Effector memory CD8-positive, alpha-beta T cell (primary cell): Measurements from ENCODE around the gene C3orf70.

Source experiments
- ATAC-seq: fragments of 150-1000 bp; cut with Tn5 transposase; replicated peaks from 2 replicates; pipeline ENCODE4 v1.10.0; 2021; ENCODE audit warnings: mild to moderate bottlenecking, moderate library complexity
- DNase-seq, 3 experiments: peaks; one replicate each; pipeline ENCODE4 v3.0.0; 2021
- H3K27ac Mint-ChIP-seq, 2 donors: one replicate each; pipeline ENCODE4 v1.8.0; 2022; ENCODE audit warnings: mild to moderate bottlenecking in 2 of 2, mixed read lengths in 2 of 2, moderate library complexity in 2 of 2
- H3K27me3 Mint-ChIP-seq, 2 donors: one replicate each; pipeline ENCODE4 v1.8.0; 2022; ENCODE audit warnings: mixed read lengths in 2 of 2
- H3K36me3 Mint-ChIP-seq: one replicate; pipeline ENCODE4 v1.8.0; 2022; ENCODE audit warnings: mild to moderate bottlenecking, moderate library complexity, mixed read lengths; ENCODE audit not compliant: insufficient read depth
- H3K4me1 Mint-ChIP-seq, 2 donors: one replicate each; pipeline ENCODE4 v1.8.0; 2022; ENCODE audit warnings: low read depth in 2 of 2, mixed read lengths in 2 of 2
- H3K4me3 Mint-ChIP-seq, 2 donors: one replicate each; pipeline ENCODE4 v1.8.0; 2022; ENCODE audit warnings: mild to moderate bottlenecking in 2 of 2, mixed read lengths in 2 of 2, moderate library complexity in 2 of 2
- H3K9me3 Mint-ChIP-seq, 2 donors: one replicate each; pipeline ENCODE4 v1.8.0; 2022; ENCODE audit warnings: mixed read lengths in 2 of 2
- total RNA-seq, 9 experiments: gene quantifications; one replicate each; lab custom pipeline; 2026; lab: John Stamatoyannopoulos, UW

The C3orf70 gene
- 0 to 0.42 (median 0) reads per million in 9 experiments for total RNA-seq

DNA sequence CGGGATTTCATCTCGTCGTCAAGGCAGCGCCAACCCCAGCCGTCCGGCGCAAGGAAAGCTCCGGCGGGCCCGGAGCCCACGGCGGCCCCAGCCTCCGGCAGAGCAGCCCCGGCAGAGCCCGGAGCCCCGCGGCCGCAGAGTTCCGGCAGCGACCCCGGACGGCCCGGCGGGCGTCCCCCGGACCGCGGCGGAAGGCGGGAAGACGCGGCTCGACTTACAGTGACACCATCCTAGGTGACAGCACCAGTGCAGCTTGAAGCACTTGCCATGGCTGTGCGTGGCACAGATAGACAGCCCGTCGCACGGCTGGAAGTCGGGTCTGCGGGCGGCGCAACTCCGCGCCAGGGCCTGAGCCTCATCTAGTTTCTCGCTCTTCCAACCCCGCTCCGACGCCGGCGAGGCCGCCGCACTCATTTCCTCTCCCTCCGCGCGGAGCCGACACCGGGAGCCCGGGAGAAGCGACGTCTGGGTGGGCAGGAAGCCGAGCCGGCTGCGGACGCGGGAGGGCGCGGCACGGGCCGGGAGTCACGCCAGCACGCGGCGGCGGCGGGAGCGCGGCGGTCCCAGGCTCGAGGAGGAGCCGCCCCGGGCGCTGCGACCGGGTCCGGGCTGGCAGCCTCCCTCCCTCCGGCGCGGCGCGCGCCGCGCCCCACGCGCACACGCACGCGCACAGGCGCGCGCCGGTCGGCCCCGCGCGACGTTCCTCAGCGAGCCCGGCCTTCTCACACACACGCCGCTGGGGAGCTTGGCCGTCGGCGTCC lies at the start of gene C3orf70:
TSS of gene C3orf70 (minus strand) at position 651 of the 761 bp plus-strand sequence. CDS start at position 414, 237 bp downstream.
- peaks cover 31% of the 10 kb centered on the region in 2 donors for H3K27me3 Mint-ChIP-seq
- peak; percentile 51 for ATAC-seq
- peak within 1 kb of the TSS; percentile 68 to 81 for H3K4me3 Mint-ChIP-seq
- H3K9me3 Mint-ChIP-seq = no peaks in the 10 kb centered on the region
- H3K27ac Mint-ChIP-seq = no peak within 1 kb of the TSS
- no peak for DNase-seq
- H3K4me1 Mint-ChIP-seq = peaks cover 4 to 5% of the 10 kb centered on the region in 2 donors
- no peaks in the 10 kb centered on the region for H3K36me3 Mint-ChIP-seq

- no peak overlapping the region for H3K27ac Mint-ChIP-seq
- no peak for DNase-seq
- H3K4me3 Mint-ChIP-seq = no peak overlapping the region
- no peaks in the 10 kb centered on the region for H3K4me1 Mint-ChIP-seq
- no peaks in the 10 kb centered on the region for H3K27me3 Mint-ChIP-seq
- H3K9me3 Mint-ChIP-seq = no peaks in the 10 kb centered on the region
- ATAC-seq = no peak
- no peaks in the 10 kb centered on the region for H3K36me3 Mint-ChIP-seq
These were observed 47.8 kb upstream of the C3orf70 start for GRCh38 chr3:185200639-185201038.

DNA sequence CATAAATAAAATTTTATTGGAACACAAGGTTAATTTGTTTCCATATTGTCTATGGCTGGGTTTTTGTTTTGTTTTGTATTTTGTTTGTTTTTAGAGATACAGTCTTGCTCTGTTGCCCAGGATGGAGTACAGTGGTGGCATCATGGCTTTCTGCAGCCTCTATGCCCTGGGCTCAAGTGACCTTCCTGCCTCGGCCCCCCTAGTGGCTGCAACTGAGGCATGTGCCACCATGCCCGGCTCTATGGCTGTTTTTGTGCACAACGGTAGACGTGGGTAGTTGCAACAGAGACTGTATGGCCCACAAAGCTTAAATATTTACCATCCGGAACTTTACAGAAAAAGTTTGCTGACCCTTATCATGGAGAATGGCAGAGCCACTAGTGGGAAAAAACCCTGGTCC lies 46.8 kb upstream of the C3orf70 start:
- no peaks in the 10 kb centered on the region for H3K27me3 Mint-ChIP-seq
- H3K27ac Mint-ChIP-seq = no peak overlapping the region
- H3K4me1 Mint-ChIP-seq = no peaks in the 10 kb centered on the region

GRCh38 chr3:185199206-185199605 lies 46.3 kb upstream of the C3orf70 start:
- no peaks in the 10 kb centered on the region for H3K9me3 Mint-ChIP-seq
- no peak overlapping the region for H3K27ac Mint-ChIP-seq
- ATAC-seq (no peak), DNase-seq (no peak)
- H3K4me1 Mint-ChIP-seq = no peaks in the 10 kb centered on the region
- H3K27me3 Mint-ChIP-seq = no peaks in the 10 kb centered on the region
- no peaks in the 10 kb centered on the region for H3K36me3 Mint-ChIP-seq
- no peak overlapping the region for H3K4me3 Mint-ChIP-seq

More for the DNA sequence above, 46.8 kb upstream of the C3orf70 start:
- DNase-seq (no peak), ATAC-seq (no peak)
- H3K9me3 Mint-ChIP-seq = no peaks in the 10 kb centered on the region
- H3K36me3 Mint-ChIP-seq = no peaks in the 10 kb centered on the region
- H3K4me3 Mint-ChIP-seq = no peak overlapping the region

DNA sequence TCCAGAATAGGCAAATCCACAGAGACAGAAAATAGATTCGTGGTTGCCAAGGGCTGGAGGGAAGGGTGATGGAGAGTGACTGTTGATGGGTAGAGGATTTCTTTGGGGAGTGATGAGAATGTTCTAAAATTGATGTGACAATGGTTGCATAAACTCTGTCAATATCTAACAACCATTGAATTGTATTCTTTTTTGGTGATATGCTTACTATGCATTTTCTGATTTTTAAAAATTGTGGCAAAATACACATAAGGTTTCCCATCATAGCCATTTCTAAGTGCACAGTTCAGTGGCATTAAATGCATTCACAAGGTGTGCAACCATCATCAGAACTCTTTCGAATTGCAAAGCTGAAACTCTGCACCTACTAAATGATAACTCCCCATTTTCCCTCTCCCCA lies 44.2 kb upstream of the C3orf70 start:
- no peak for ATAC-seq
- Mint-ChIP-seq H3K4me1 (no peaks in the 10 kb centered on the region), H3K27ac (no peak overlapping the region), H3K4me3 (no peak overlapping the region), H3K27me3 (no peaks in the 10 kb centered on the region), H3K36me3 (no peaks in the 10 kb centered on the region), H3K9me3 (no peaks in the 10 kb centered on the region)
- no peak for DNase-seq

DNA sequence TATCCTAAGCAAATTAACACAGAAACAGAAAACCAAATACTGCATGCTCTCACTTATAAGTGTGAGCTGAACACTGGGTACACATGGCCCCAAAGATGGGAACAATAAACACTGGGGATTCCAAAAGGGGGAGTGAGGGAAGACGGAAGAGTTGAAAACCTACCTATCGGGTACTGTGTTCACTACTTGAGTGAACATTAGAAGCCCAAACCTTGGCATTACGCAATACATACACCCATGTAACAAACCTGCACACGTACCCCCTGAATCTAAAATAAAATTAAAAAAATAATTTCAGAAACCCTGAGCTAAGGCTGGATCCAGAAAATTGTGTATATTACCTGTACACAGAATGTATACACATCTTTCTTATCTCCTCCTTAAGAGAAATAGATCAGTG lies 42.8 kb upstream of the C3orf70 start:
- H3K4me1 Mint-ChIP-seq = no peaks in the 10 kb centered on the region
- ATAC-seq (no peak), DNase-seq (no peak)
- no peak overlapping the region for H3K27ac Mint-ChIP-seq
- H3K9me3 Mint-ChIP-seq = no peaks in the 10 kb centered on the region
- H3K4me3 Mint-ChIP-seq = no peak overlapping the region
- no peaks in the 10 kb centered on the region for H3K27me3 Mint-ChIP-seq
- no peaks in the 10 kb centered on the region for H3K36me3 Mint-ChIP-seq

DNA sequence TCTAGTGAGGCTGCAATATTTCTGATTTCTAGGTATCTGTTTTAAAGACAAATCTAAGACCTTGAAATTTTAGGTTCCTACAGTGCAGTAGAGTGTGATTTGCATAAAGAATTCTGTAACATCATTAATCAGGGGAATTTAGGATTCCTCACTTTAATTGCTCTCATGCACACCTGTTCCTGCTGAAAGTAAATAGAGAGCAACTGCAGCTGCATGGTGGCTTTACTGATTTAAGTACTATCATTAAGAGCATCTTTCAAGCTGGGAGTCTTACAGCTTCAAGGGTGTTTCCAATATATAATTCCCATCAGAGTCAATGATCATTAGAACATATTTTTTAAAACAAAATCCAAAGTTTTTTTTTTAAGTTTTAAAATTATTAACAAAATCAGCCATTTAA lies 36.0 kb upstream of the C3orf70 start:
- no peaks in the 10 kb centered on the region for H3K36me3 Mint-ChIP-seq
- peaks cover 6 to 10% of the 10 kb centered on the region in 2 donors for H3K27me3 Mint-ChIP-seq
- H3K4me1 Mint-ChIP-seq = peaks cover 0 to 2% of the 10 kb centered on the region in 2 donors
- H3K9me3 Mint-ChIP-seq = no peaks in the 10 kb centered on the region
- no peak for ATAC-seq
- no peak for DNase-seq
- no peak overlapping the region for H3K4me3 Mint-ChIP-seq
- H3K27ac Mint-ChIP-seq = no peak overlapping the region

GRCh38 chr3:185187391-185187790 lies 34.5 kb upstream of the C3orf70 start:
- no peaks in the 10 kb centered on the region for H3K36me3 Mint-ChIP-seq
- no peaks in the 10 kb centered on the region for H3K9me3 Mint-ChIP-seq
- no peak overlapping the region for H3K4me3 Mint-ChIP-seq
- H3K4me1 Mint-ChIP-seq = peaks cover 0 to 2% of the 10 kb centered on the region in 2 donors
- no peak overlapping the region for H3K27ac Mint-ChIP-seq
- ATAC-seq = no peak
- DNase-seq = no peak
- peaks cover 6 to 10% of the 10 kb centered on the region in 2 donors for H3K27me3 Mint-ChIP-seq

DNA sequence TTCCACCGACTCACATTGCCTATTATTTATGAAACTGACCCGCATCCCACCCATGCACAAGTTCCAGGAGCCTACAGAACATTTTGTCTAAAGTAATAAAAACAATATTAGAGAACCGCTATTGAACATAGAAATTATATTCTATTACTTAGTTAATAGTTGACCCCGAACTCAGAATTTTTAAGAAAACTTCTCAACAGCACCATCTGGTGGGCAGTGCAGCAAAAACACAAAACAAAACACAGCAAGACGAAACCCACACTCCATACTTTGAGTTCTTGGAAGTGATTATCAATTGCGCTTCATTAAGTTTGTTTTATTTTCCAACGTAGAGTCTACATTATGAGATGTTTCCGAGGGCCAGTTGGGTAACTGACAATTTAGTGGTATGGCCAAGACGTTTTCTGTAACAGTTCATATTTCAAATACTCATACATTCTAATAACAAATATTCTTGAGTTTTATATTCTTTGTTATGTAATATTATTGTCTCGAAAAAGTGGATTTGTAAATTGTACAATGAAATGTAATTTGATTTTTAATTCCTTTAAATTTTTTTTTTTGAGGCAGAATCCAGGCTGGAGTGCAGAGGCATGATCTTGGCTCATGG lies 24.0 kb upstream of the C3orf70 start:
- Mint-ChIP-seq H3K4me1 (peaks cover 0 to 3% of the 10 kb centered on the region in 2 donors), H3K4me3 (no peak overlapping the region), H3K9me3 (no peaks in the 10 kb centered on the region), H3K27ac (no peak overlapping the region), H3K27me3 (peaks cover 6 to 17% of the 10 kb centered on the region in 2 donors), H3K36me3 (no peaks in the 10 kb centered on the region)
- peak in 1 of 3 experiments; percentile 19 for DNase-seq
- no peak for ATAC-seq

GRCh38 chr3:185175370-185175987 lies 22.6 kb upstream of the C3orf70 start:
- Mint-ChIP-seq H3K36me3 (no peaks in the 10 kb centered on the region), H3K4me3 (no peak overlapping the region), H3K4me1 (peaks cover 0 to 3% of the 10 kb centered on the region in 2 donors), H3K27ac (no peak overlapping the region), H3K9me3 (no peaks in the 10 kb centered on the region), H3K27me3 (peaks cover 6 to 23% of the 10 kb centered on the region in 2 donors)
- no peak for DNase-seq
- no peak for ATAC-seq

GRCh38 chr3:185172086-185173049 lies 19.5 kb upstream of the C3orf70 start:
- DNase-seq = no peak
- no peak overlapping the region for H3K4me3 Mint-ChIP-seq
- peaks cover 16 to 35% of the 10 kb centered on the region in 2 donors for H3K27me3 Mint-ChIP-seq
- ATAC-seq = no peak
- H3K36me3 Mint-ChIP-seq = no peaks in the 10 kb centered on the region
- peaks cover 0 to 3% of the 10 kb centered on the region in 2 donors for H3K4me1 Mint-ChIP-seq
- H3K9me3 Mint-ChIP-seq = no peaks in the 10 kb centered on the region
- H3K27ac Mint-ChIP-seq = no peak overlapping the region

DNA sequence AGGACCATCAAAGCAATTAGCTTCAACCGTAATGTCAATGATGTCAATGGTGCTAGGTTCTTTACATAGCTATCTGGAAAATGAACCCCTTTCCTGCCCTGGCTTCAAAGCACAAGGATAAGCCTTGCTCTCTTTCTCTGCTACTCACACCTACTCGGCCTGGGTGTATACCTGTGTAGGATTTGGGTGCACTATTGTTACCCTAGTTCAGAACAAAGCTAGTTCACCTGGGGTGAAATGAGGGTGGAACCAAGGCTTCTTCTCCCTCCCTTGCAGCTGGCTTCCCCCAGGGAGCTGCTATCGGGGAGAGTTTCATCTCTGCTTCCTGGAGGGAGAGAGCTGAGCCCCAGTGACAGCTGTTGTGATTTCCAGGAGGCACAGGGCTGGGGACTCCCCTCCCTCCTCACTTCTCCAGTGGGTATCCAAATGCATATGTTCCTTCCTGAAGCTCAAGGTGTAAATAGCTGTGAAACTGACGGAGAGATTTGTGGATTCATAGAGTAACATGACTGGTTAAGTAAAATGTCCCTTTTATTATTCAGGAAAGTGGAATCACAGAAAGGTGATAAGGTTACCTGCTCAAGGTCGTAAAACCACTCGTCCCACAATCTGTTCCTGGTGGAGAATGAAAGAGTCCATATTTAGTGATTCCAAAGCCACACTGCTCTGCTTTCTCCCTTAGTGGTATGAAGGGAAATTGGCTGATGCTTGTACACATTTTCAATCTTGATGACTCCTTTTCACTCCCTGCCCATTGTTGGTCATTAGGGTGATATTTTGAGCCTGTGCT lies 11.8 kb upstream of the C3orf70 start:
- peaks cover 38 to 70% of the 10 kb centered on the region in 2 donors for H3K27me3 Mint-ChIP-seq
- no peaks in the 10 kb centered on the region for H3K9me3 Mint-ChIP-seq
- H3K4me1 Mint-ChIP-seq = no peaks in the 10 kb centered on the region
- DNase-seq (no peak), ATAC-seq (no peak)
- no peak overlapping the region for H3K4me3 Mint-ChIP-seq
- H3K27ac Mint-ChIP-seq = no peak overlapping the region
- H3K36me3 Mint-ChIP-seq = no peaks in the 10 kb centered on the region
